ENCODE results near the gene FLOT2. TPM values are rescaled to one million over a fixed set of nuclear protein-coding genes. Genes with fewer than 3 reads are reported as not detected.

FLOT2 gene
- total and polyA plus RNA-seq, 11 donors, result 52.7 to 139 (median 89.1) TPM

- Histone ChIP-seq H3K9me3 (no peaks in the 10 kb centered on the region), H3K4me1 (peaks cover 0 to 29% (median 21%) of the 10 kb centered on the region in 12 donors), H3K27me3 (no peaks in the 10 kb centered on the region), H3K36me3 (peaks cover 0 to 87% (median 81%) of the 10 kb centered on the region in 9 donors), H3K27ac (peak overlapping the region in 10 of 12 donors; percentile 14 to 78 (median 48)), H3K4me3 (no peak overlapping the region)
- ATAC-seq, result peak; percentile 48 to 68 (median 65)
- no peak for TF ChIP-seq POLR2A (IDR thresholded peaks at IDR 0.05)
- TF ChIP-seq, protein P1, sequence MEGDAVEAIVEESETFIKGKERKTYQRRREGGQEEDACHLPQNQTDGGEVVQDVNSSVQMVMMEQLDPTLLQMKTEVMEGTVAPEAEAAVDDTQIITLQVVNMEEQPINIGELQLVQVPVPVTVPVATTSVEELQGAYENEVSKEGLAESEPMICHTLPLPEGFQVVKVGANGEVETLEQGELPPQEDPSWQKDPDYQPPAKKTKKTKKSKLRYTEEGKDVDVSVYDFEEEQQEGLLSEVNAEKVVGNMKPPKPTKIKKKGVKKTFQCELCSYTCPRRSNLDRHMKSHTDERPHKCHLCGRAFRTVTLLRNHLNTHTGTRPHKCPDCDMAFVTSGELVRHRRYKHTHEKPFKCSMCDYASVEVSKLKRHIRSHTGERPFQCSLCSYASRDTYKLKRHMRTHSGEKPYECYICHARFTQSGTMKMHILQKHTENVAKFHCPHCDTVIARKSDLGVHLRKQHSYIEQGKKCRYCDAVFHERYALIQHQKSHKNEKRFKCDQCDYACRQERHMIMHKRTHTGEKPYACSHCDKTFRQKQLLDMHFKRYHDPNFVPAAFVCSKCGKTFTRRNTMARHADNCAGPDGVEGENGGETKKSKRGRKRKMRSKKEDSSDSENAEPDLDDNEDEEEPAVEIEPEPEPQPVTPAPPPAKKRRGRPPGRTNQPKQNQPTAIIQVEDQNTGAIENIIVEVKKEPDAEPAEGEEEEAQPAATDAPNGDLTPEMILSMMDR (IDR thresholded peaks at IDR 0.05), result no peak
- intact Hi-C loops (cut with DNase I), result loop anchor here in 2 of 10 donors (5.0 kb wide), 2 partner anchors 51 to 151 kb away; partner anchors contain the start of gene ERAL1 (in 1 of the 2)
- peak in 3 of 5 donors; percentile 41 to 48 (median 44) for DNase-seq
- 55 to 68% (median 62%) methylated on average over 6 of the region's 6 CpGs for WGBS, 4 donors
These were observed 11.2 kb upstream of the FLOT2 start for GRCh38 chr17:28908640-28909167.

DNA sequence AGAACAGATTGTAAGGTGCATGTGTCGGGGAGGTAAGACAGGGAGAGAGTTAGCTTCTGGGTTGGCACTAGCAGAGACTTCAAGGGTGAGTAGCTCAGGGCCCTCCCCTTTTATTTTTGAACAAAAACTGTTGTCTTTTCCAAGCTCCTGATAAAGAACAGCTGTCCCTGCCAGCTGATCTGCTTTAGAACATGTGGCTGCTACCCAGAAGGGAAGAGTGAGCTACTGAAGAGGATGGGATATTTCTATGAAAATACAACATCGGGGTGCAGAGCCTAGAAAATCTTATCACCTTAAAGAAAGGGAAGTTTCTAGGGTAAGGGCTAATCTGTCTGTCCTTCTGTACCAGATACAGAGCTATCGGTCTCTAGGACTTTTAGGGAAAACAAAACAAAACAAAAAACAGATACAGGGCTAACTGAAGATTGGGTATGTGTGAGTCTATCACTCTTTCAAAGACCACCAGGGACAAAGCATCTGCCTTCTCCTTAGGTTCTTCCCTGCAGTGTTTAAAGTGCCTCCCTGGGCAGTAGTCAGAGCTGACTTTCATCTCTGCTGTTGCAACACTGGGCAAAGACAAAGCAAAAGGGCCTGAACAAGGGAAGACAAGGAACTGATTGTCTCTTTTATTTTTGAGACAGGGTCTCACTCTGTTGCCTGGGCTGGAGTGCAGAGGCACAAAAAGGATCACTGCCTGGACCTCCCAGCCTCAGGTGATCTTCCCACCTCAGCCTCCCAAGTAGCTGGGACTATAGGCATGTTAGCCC lies 10.4 kb upstream of the FLOT2 start:
- no peak for DNase-seq
- no peak overlapping the region for H3K4me3 ChIP-seq
- peaks cover 0 to 79% (median 73%) of the 10 kb centered on the region in 9 donors for H3K36me3 ChIP-seq
- H3K27me3 ChIP-seq, result no peaks in the 10 kb centered on the region
- peaks cover 0 to 35% (median 26%) of the 10 kb centered on the region in 12 donors for H3K4me1 ChIP-seq
- H3K9me3 ChIP-seq, result no peaks in the 10 kb centered on the region
- H3K27ac ChIP-seq, result peak overlapping the region in 10 of 12 donors; percentile 14 to 78 (median 48)
- ATAC-seq, result peak in 2 of 4 donors; percentile 4 to 12
- 60 to 81% (median 73%) methylated on average over 3 of the region's 3 CpGs for WGBS, 4 donors
- intact Hi-C loops (cut with DNase I), result loop anchor here in 2 of 10 donors (5.0 kb wide), 2 partner anchors 51 to 151 kb away; partner anchors contain the start of gene ERAL1 (in 1 of the 2)
- TF ChIP-seq, protein P1 (IDR thresholded peaks at IDR 0.05), result no peak
- TF ChIP-seq POLR2A (IDR thresholded peaks at IDR 0.05), result no peak

DNA sequence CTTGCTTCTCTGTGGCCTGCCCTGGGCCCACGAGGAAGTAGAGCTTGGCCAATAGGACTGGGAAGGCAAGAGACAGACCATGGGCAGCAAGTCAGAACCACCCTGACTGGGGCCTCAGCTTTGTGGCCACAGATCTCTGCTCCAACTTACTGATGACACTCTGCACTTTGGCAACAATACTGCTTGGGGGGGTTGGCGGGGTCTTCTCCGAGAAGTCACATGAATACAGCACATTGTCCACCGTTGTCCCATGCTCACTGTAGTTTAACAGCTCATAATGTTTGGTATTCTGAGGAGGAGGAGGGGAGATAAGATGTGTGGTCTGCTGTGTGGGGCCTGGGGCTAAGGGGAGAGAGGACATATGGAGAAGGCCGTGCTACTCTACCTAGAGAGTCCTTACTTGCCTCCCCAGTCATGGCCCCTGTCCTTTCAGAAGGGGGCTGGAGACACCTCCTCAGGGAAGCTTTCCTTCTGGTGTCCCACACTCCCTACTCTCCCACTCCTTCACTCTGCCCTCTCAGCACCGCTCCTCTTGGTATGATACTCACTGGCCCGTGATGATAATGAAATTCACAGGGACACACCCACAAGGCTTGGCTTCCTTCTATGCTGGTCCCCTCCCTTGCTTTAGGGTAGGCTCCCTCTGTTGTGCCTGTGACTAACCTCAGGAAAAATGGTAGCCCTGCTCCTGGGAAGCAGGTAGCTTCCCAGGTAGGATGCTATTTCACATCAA lies 9.3 kb upstream of the FLOT2 start:
- ATAC-seq, result no peak
- H3K4me3 ChIP-seq, result no peak overlapping the region
- 61 to 68% (median 63%) methylated on average over 6 to 7 of the region's 7 CpGs for WGBS, 4 donors
- TF ChIP-seq, protein P1 (IDR thresholded peaks at IDR 0.05), result no peak
- no peak for TF ChIP-seq POLR2A (IDR thresholded peaks at IDR 0.05)
- H3K9me3 ChIP-seq, result no peaks in the 10 kb centered on the region
- peaks cover 0 to 43% (median 30%) of the 10 kb centered on the region in 12 donors for H3K4me1 ChIP-seq
- peak overlapping the region in 2 of 12 donors; percentile 34 to 78 for H3K27ac ChIP-seq
- DNase-seq, result no peak
- H3K27me3 ChIP-seq, result no peaks in the 10 kb centered on the region
- H3K36me3 ChIP-seq, result peaks cover 0 to 69% (median 63%) of the 10 kb centered on the region in 9 donors
- intact Hi-C loops (cut with DNase I), result loop anchor here in 2 of 10 donors (5.0 kb wide), 2 partner anchors 50 to 150 kb away; partner anchors contain the start of gene ERAL1 (in 1 of the 2)
